NCI-H1436 (cell line): Measurements from ENCODE around the gene KIAA0586.
"Not testable (repeated sequence)": the region's sequence is repeated elsewhere in the genome, so short reads cannot be mapped to it uniquely, and the experiment has no call there.

Source experiments
- DNase-seq: peaks from one replicate; lab custom pipeline; 2025; lab: John Stamatoyannopoulos, UW

The KIAA0586 gene

DNA sequence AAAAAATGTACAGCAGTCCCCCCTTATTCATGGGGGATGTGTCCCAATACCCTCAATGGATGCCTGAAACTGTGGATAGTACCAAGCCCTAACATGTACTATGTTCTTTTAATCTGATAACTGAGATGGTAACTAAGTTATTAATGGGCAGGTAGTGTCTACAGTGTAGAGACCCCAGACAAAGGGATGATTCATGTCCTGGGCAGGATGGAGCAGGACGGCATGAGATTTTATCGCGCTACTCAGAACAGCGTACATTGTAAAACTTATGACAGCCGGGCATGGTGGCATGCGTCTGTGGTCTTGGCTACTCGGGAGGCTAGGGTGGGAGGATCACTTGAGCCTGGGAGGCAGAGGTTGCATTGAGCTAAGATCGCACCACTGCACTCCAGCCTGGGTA is 37.1 kb downstream of the KIAA0586 start:
- DNase-seq: no peak

DNA sequence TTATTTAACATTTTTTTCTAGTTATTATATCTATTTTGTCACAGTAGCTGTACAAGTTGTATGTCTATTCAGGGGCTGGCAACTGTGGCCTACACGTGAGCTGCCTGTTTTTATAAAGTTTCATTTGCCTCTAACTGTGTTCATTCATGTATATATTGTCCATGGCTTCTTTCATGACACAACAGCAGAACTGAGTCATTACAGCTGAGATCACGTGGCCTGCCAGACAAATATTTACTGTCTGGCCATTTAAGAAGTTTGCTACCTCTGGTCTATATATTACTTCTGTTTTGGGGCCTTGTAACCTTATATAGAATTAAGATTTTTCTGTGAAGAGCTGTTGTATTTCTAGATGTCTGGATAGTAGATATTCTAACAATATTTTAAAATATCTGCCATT is 37.9 kb downstream of the KIAA0586 start:
- no peak for DNase-seq

DNA sequence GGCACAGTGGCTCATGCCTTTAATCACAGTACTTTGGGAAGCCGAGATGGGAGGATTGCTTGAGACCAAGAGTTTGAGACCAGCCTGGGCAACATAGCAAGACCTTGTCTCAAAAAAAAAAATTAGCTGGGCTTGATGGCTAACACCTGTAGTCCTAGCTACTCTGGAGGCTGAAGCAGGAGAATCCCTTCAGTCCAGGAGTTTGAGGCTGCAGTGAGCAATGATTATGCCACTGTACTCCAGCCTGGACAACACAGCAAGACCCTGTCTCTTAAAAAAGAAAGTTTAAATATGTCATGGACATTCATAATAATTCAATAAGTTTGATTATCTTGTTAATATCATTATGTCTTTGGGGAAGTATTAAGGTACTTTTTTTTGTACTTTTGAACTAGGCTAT is 38.9 kb downstream of the KIAA0586 start:
- no peak for DNase-seq

DNA sequence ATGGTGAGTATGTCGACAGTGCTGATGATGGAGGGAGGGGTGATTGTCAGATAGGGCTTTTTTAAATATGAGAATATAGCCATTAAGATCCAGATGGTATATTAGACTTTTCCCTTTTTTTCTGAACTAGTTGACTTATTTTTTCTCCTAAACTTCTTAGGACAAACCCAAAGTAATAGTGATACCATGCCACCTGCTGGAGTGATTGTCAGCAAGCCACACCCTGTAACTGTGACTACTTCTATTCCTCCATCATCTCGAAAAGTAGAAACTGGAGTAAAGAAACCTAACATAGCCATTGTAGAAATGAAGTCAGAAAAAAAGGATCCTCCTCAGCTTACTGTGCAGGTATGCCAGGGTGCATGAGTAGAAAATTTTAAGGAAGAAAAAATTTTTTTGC is 40.1 kb downstream of the KIAA0586 start:
- no peak for DNase-seq

DNA sequence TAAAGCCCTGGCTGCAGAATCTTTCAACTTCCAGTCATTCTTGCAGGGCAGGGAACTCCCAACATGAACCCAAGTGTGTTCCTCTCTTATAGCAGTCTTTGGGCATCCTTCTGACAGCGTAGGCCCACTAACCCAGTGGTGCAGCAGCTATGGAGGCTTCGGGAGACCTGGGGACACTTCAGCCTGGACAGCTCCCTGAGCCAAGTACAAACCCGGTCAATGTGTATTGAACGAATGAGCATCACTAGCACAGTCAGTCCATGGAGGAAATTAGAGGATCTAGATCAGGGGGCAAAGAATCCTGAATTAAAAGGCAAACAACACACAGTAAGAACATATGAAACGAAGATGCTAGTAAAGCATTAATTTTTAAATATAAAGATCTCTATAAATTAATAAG is 41.8 kb downstream of the KIAA0586 start:
- no peak for DNase-seq

DNA sequence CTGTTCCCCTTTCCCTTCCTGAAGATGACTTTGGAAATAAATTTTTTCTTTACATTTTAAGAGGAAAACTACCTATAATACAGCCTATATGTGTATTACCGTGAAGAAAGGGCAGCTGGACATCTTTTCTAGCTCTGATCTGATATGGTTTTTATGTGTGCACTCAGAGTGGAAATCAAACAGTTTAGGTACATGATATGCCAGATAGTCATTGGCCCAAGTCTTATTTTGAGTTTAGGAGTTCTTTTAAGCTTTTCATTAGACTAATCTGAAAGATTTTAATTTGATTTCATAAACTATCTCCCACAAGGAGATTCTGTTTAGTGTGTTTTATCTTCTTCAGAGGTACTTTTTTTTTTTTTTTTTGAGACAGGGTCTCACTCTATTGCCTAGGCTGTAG is 48.8 kb downstream of the KIAA0586 start:
- no peak for DNase-seq

DNA sequence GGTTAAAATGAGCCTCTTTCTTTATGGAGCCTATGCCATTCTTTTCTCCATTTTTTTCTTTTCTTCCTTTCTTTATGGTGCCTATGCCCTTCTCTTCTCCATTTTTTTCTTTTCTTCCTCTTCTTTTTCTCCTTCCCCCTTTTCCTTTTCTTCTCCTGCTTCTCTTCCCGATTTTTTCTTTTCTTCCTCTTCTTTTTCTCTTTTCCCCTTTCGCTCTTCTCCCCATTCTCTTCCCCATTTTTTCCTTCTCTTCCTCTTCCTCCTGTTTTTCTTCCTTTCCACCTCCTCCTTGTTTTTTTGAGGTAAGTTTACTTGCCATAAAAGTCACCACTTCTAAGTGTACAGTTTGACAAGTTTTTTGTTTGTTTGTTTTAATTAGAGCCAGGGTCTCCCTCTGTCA is 50.1 kb downstream of the KIAA0586 start:
- DNase-seq: no peak

DNA sequence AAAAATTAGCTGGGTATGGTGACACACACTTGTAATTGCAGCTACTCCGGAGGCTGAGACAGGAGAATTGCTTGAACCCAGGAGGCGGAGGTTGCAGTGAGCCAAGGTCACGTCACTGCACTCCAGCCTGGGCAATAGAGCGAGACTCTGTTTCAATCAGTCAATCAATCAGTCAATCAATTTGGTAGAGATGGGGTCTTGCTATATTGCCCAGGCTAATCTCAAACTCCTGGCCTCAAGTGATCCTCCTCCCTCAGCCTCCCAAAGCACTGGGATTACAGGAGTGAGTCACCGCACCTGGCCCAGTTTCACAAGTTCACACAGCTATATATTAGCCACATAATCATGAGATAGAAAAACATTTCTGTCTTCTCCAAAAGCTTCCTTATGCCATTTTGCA is 50.8 kb downstream of the KIAA0586 start:
- not testable (repeated sequence) for DNase-seq

DNA sequence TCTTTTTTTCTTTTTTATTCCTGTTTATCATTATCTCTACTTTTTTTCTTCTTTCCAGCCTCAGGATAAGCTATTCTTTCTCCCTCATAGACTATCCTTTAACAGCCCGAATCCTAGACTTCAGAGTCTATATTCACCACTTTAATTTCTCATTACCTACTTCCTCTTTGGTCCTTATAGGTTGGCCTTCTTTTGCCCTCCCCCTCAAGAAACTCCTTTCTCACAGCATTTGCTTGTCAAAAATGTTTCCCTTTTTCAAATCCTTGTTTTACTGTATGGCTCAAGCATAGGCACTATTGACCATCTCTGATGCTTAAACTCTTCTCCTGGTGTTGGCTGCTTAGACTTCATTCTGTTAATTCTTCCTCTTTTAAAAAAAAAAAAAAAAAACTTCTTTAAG is 52.5 kb downstream of the KIAA0586 start:
- DNase-seq: no peak

DNA sequence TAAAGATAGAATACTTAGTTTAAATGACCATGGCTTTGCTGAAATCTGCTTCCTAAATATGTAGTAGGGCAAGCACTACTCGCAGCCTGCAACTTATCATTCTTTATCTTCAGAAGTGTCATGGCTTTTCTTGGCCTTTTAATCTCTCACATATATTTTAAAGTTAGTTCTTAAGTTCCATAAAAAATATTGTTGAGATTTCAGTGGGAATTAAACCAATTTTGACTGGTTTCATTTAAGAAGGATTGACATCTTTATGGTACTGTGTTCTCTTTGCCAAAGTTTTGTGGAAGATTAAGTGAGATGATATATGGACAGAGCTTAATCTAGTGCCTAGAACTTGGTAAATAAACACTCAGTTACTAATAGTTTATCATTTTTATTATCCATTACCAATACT is 56.7 kb downstream of the KIAA0586 start:
- no peak for DNase-seq

DNA sequence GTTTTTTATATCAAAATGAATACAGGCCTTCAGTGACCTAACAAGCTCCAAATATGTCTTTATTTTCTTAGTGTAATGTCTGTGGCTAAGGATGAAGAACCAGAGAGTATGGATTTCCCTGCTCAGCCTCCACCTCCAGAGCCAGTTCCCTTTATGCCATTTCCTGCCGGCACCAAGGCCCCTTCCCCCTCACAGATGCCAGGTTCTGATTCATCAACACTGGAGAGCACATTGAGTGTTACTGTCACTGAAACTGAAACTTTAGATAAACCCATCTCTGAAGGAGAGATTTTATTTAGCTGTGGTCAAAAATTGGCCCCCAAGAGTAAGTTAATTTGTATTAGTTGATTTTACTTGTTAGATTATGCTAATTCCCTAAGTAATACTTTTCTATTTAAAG is 61.0 kb downstream of the KIAA0586 start:
- DNase-seq: no peak

DNA sequence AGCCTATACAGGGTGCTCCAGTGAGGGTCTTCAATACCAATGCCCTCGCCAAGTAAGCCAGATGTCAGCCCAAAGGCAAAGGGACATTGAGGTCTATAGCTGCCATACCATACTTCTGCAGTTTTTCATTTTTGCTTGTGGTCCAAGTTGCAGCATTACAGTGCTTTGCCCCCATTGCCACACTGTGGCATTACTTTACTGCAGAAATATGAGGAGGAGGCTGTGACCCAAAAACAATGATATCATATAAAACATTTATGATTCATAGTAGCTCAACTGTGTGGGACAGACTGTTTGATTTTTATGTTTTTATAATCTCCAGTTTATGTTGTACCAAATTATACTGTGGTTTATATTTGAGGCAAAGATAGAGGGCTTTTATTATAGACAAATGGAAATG is 64.1 kb downstream of the KIAA0586 start:
- DNase-seq: no peak

DNA sequence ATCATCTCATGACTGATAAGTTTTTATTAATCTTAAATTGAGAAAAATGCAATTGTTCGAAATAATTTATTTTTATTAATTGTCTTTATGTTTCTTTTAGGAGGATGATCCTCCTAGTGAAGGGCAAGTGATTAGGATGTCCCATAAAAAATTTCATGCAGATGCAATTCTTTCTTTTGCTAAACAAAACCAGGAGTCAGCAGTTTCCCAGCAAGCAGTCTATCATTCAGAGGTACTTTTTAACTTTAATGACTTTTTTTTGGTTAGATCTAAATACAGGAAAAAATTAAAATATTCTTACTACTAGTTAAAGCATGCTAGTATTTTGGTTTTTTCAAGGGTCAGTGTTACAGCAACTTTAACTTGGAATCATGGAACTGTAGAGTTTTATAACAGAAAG is 64.5 kb downstream of the KIAA0586 start:
- DNase-seq: no peak

DNA sequence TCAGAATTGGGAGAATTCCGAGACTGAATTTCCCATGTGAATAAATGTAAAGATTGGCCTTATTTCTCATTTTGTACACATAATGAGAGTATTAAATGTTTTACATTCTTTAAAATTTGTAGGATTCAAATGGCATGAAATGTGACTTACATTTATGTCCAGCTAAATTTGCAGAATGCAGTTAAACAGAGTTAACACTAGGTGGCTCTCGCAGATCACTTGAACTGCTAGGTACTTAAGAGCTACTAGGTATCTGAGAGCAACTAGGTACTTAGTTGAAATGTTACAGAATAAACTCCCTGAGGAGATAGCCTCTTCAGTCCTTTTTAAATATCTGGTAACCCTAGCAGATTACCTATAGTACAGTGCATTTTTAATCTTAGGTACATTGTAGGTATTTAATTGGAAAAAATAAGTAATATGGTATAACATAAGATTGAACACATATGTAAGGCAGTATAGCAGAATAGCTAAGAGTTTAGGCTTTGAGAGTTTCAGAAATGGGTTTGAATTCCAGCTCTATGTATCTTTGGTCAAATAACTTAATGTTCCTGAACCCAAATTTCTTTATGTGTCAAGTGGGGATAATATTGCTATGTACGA is 73.8 kb downstream of the KIAA0586 start:
- peak; percentile 61 for DNase-seq

DNA sequence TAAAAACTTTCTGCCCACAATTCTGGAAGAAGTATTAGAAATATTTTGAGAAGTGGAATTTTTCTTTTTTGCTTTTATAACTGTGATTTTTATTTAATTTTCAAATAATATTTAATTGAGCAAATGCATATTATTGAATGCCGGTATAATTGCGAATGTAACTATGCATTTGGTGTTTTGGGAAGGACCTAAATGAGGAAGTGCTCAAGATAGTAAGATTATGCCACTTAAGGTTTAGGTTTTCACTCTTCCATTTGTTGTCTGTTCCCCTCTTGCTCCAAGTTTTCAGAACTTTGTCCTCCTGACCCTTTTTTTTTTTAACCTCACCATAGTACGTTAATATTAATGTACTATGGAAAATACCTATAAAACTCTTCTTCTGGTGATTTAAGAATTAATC is 85.8 kb downstream of the KIAA0586 start:
- DNase-seq: no peak

DNA sequence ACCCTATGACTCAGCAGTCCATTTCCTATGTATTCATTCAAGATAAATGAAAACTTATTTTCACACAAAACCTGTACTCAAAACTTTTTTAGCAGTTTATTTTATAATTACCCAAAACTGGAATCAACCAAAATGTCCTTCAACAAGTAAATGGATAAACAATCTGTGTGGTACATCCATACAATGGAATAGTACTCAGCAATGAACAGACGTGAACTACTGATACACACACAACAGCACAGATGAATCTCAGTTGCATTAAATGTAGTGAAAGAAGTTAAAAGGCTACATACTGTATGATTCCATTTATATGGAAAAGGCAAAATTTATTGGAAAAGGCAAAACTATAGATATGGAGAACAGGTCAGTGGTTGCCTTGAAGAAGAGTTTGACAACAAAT is 90.1 kb downstream of the KIAA0586 start:
- DNase-seq: no peak

DNA sequence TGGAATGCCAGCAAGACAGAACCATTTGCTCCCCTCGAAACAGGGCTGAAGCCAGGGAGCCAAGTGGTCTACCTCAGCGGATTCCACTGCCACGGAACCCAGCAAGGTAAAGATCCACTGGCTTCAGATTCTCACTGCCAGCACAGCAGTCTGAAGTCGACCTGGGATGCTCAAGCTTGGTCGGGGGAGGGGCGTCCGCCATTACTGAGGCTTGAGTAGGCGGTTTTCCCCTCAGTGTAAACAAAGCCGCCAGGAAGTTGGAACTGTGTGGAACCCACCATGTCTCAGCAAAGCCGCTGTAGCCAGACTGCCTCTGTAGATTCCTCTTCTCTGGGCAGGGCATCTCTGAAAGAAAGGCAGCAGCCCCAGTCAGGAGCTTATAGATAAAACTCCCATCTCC is 98.2 kb downstream of the KIAA0586 start:
- not testable (repeated sequence) for DNase-seq

DNA sequence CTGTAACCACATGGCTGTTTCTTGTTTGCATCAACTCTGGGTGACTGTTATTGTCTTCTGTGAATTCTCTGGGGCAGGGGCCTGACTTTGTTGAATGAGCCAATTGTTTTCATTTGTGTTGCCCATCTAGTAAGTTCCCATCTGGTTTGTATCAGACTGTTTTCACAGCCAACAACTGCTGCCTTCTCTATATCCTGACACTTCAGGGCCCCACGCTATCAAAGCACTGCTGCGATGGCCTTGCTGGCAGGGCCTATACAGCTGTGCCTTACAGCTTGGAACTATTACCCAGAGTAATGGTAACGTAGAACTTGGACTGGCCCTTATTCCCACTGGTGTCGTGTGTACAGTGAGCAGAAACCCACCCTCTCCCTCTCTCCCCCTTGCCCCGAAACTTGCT is 105.9 kb downstream of the KIAA0586 start:
- DNase-seq: no peak

DNA sequence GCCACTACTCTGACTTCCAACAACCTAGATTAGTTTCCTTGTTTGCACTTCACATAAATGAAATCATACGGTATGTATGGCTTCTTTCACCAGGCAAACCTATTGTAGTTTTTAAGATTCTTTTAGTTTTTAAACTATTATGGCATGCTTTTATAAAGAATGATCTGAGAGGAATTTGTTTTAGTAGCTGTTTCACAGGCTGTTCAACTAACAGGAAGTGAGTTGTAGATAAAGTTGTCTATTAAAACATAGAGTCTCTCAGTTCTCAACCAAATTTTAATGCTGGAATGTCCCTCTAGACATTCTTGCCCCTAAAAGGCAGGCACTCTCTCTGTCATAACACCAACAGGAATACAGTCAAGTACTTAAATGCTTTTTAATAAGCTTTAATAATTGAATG is 107.5 kb downstream of the KIAA0586 start:
- DNase-seq: no peak

DNA sequence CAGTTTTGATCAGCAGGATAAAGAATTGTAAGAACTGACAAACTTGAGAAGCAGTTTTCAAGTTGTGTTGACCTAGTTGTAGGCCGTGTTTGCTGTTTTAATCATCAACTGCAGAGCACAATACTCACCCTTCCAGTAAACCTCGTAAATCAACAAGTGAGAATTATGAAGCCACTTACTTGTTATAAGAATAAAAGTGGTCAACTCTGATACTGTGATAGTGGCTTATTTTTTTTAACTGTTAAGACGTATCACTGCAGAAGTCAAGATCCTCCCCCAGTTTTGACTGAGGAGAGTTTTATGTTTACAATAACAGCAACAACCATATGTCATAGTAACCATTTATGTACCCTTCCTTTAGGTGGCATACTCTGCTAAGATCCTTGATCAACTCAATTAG is 109.5 kb downstream of the KIAA0586 start:
- no peak for DNase-seq

DNA sequence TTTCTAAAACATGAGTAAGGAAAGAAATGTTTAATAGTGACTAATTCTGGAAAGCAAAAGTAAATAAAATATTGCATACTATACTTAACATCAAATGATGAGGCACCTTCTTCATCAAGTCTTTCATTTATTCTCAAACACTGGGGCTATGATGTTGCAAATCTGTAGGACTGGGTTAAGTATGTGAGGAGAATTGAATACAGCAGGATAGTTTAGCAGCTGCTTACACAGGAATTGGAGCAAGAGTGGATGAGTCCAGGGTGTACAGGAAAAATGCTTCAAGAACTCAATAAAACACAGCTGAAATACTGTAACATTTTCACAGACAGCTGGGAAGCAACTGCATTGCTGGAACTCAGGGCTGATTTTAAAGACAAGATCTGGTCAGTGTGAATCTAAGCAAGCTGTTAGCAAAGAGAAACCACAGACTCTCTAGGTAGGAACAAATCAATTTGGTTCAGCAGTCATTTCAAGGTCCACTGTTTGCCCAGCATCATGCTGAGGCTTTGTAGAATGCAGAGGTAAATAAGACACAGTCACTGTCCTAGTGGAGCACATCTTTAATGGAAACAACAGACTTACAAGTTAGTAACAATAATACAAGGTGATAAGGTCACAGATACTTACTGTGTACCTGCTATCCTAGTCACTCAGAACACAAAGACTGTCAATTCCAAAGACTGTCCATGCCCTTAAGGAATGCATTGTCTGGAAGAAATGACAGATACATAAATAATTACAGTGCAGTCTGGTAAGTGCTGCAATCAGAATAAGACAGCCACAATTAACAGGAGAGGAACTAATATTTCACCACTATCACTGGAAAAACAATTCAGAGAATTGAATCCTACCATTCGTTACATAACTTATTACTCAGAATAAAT is 113.5 kb downstream of the KIAA0586 start:
- DNase-seq: no peak

DNA sequence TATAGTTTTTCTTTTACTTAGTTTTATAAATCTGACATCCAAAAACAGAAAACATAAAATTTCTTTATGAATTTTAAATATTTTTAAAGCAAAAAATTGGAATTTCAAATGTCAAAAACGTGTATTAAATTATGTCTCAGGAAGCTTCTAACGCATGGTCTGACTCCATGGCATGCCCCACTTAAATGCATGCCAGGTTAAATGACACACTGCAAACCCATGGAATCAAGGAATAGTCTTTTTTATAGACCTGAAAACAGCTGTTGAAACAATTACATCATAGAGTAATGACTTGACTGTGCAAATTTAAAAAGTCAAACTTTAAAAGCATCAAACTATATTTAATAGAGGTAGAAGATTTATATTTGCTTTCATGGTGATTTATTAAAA is 114.1 kb downstream of the KIAA0586 start:
- DNase-seq: no peak

DNA sequence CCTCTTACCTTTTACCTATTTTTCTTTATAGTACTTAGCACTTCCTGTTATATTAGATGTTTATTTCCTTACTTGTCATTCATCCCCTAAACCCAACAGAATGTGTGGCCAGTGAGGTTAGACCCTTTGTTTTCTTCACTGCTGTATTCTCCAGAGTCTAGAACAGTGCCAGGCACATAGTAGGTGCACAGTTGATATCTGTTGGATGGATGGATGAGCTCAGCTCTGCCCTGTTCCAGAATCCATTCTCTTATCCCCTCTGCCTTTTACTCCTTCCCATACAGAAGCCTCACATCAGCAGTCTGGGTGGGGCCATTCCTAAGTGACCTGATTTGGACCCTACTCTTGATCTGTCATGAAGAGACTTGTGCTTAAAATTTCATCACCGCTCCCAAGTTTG is 115.7 kb downstream of the KIAA0586 start:
- no peak for DNase-seq

DNA sequence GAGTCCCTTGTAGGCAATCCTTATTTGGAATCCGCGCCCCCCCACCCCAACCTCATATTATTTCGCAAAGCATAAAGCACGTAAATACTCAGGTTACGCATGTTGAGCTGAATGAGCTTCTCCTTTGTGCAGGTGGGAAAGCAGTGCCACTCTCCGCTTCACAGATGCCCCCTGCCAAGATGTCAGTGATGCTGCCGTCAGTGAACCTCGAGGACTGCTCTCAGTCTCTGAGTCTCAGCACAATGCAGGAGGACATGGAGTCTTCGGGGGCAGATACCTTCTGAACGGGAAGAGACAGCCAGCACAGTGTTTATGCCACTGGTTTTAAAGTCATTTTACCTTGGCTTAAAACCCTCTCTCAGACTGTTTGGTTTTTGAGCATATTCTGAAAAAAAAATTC is 120.1 kb downstream of the KIAA0586 start:
- DNase-seq: no peak
